ENCODE data around the gene TMEM218.

TMEM218 gene

GRCh38 chr11:125075900-125076317 is 35.5 kb downstream of the TMEM218 start:
- POLR2A ChIA-PET: no interaction called here
- CTCF ChIA-PET: interaction anchor here (1.4 to 1.9 kb wide), 2 partner anchors 15 to 31 kb away, joined by 3 to 6 read pairs; no protein-coding TSS in a partner anchor
- TF ChIP-seq CTCF (IDR thresholded peaks at IDR 0.05; ENCODE audit: control extremely low read depth, extremely low read depth, low read depth, missing control alignments): no peak
- no peak for DNase-seq (ENCODE audit: extremely low spot score)

- peak; percentile 12 for DNase-seq (ENCODE audit: extremely low spot score)
- ChIA-PET POLR2A (no interaction called here), CTCF (interaction anchor here (1.1 to 1.9 kb wide), 3 partner anchors 16 to 32 kb away, joined by 3 to 6 read pairs (median 3); no protein-coding TSS in a partner anchor)
- no peak for TF ChIP-seq CTCF (IDR thresholded peaks at IDR 0.05; ENCODE audit: control extremely low read depth, extremely low read depth, low read depth, missing control alignments)
Observed at GRCh38 chr11:125075242-125075625, 36.2 kb downstream of the TMEM218 start.

GRCh38 chr11:125074511-125075241 is 36.8 kb downstream of the TMEM218 start:
- TF ChIP-seq CTCF (IDR thresholded peaks at IDR 0.05; ENCODE audit: control extremely low read depth, extremely low read depth, low read depth, missing control alignments): no peak
- ChIA-PET POLR2A (no interaction called here), CTCF (interaction anchor here (1.1 to 1.9 kb wide), 3 partner anchors 17 to 32 kb away, joined by 3 to 6 read pairs (median 3); no protein-coding TSS in a partner anchor)
- peak; percentile 15 for DNase-seq (ENCODE audit: extremely low spot score)

GRCh38 chr11:125073616-125074483 is 37.6 kb downstream of the TMEM218 start:
- DNase-seq (ENCODE audit: extremely low spot score): peak; percentile 47
- ChIA-PET CTCF (interaction anchor here (1.9 to 2.0 kb wide), 2 partner anchors 10 to 69 kb away, joined by 8 to 9 read pairs; partner anchors contain the start of gene SLC37A2), POLR2A (no interaction called here)
- TF ChIP-seq CTCF (IDR thresholded peaks at IDR 0.05; ENCODE audit: control extremely low read depth, extremely low read depth, low read depth, missing control alignments): no peak

GRCh38 chr11:125072961-125073590 is 38.4 kb downstream of the TMEM218 start:
- ChIA-PET CTCF (interaction anchor here (1.3 to 2.0 kb wide), 9 partner anchors 10 to 197 kb away, joined by 3 to 9 read pairs (median 6); partner anchors contain the start of genes SLC37A2 and TMEM218), POLR2A (interaction anchor here (0.7 to 1.2 kb wide), 2 partner anchors 10 to 39 kb away, joined by 3 to 5 read pairs; partner anchors contain the start of genes SLC37A2 and TMEM218)
- no peak for TF ChIP-seq CTCF (IDR thresholded peaks at IDR 0.05; ENCODE audit: control extremely low read depth, extremely low read depth, low read depth, missing control alignments)
- DNase-seq (ENCODE audit: extremely low spot score): peak; percentile 29

Data from GM10248 (cell line).